Liver (tissue), 9 donors: ENCODE measurements around the gene PRRT1B. TPM values are rescaled to one million over a fixed set of nuclear protein-coding genes. Genes with fewer than 3 reads are reported as not detected.

Experiments
- DNase-seq: peaks from one replicate; pipeline ENCODE4 v3.0.0-alpha.2; 2017; ENCODE audit warnings: low spot score
- H3K27ac ChIP-seq, 2 donors: one replicate each; pipeline ENCODE4 v1.7.0; 2013; ENCODE audit warnings: inconsistent platforms in 2 of 2, low read length in 2 of 2, control low read depth in 1 of 2, low read depth in 1 of 2, mild to moderate bottlenecking in 1 of 2
- H3K27me3 ChIP-seq, 4 donors: one replicate each; pipeline versions ENCODE4 v1.6.1 to v1.7.0; 2013; ENCODE audit warnings: low read length in 3 of 4, inconsistent platforms in 1 of 4, mild to moderate bottlenecking in 1 of 4, moderate library complexity in 1 of 4; ENCODE audit not compliant: control insufficient read depth in 4 of 4, insufficient read depth in 4 of 4
- H3K36me3 ChIP-seq, 4 donors: one replicate each; pipeline versions ENCODE4 v1.6.1 to v1.7.0; 2013; ENCODE audit warnings: low read length in 3 of 4, mild to moderate bottlenecking in 3 of 4, low read depth in 1 of 4, moderate library complexity in 1 of 4; ENCODE audit not compliant: control insufficient read depth in 4 of 4, insufficient read depth in 3 of 4
- H3K4me1 ChIP-seq, 4 donors: one replicate each; pipeline versions ENCODE4 v1.6.1 to v1.7.0; 2013; ENCODE audit warnings: low read length in 3 of 4, mild to moderate bottlenecking in 3 of 4, moderate library complexity in 1 of 4; ENCODE audit not compliant: control insufficient read depth in 4 of 4, insufficient read depth in 4 of 4
- H3K4me3 ChIP-seq, 3 donors: one replicate each; pipeline versions ENCODE4 v1.6.1 to v1.7.0; 2013; ENCODE audit warnings: low read length in 3 of 3, control low read depth in 1 of 3, low read depth in 1 of 3, mild to moderate bottlenecking in 1 of 3
- H3K9ac ChIP-seq, 2 donors: one replicate each; pipeline ENCODE4 v1.7.0; 2013; ENCODE audit warnings: low read length in 2 of 2, mild to moderate bottlenecking in 2 of 2, moderate library complexity in 2 of 2, control low read depth in 1 of 2, low read depth in 1 of 2
- H3K9me3 ChIP-seq, 4 donors: one replicate each; pipeline versions ENCODE4 v1.6.1 to v1.7.0; 2013; ENCODE audit warnings: low read length in 3 of 4; ENCODE audit not compliant: control insufficient read depth in 4 of 4
- FOXA1 ChIP-seq: IDR thresholded peaks from 2 replicates; pipeline ENCODE4 v1.6.1; 2016; ENCODE audit warnings: antibody characterized with exemption
- FOXA2 ChIP-seq: IDR thresholded peaks from 2 replicates; pipeline ENCODE4 v1.6.1; 2016; ENCODE audit warnings: antibody characterized with exemption
- GABPA ChIP-seq, 2 donors: IDR thresholded peaks in 1 of 2; conservative IDR thresholded peaks in 1 of 2; 2 replicates each; pipeline ENCODE4 v1.6.1; 2016; ENCODE audit warnings: antibody characterized with exemption in 2 of 2, mild to moderate bottlenecking in 1 of 2, moderate library complexity in 1 of 2
- HNF4A ChIP-seq, 2 donors: conservative IDR thresholded peaks; 2 replicates each; pipeline ENCODE4 v1.6.1; 2016; ENCODE audit warnings: antibody characterized with exemption in 2 of 2, mild to moderate bottlenecking in 2 of 2
- HNF4G ChIP-seq: IDR thresholded peaks from 2 replicates; pipeline ENCODE4 v1.6.1; 2016; ENCODE audit warnings: antibody characterized with exemption
- JUND ChIP-seq, 2 donors: IDR thresholded peaks; 2 replicates each; pipeline ENCODE4 v1.6.1; 2016; ENCODE audit warnings: antibody characterized with exemption in 2 of 2
- NR2F2 ChIP-seq: IDR thresholded peaks from 2 replicates; pipeline ENCODE4 v1.6.1; 2016; ENCODE audit warnings: antibody characterized with exemption
- RAD21 ChIP-seq, 2 donors: IDR thresholded peaks; 2 replicates each; pipeline ENCODE4 v1.6.1; 2016; ENCODE audit warnings: antibody characterized with exemption in 2 of 2, mild to moderate bottlenecking in 2 of 2
- RXRA ChIP-seq, 2 donors: IDR thresholded peaks; 2 replicates each; pipeline ENCODE4 v1.6.1; 2017 to 2018; ENCODE audit warnings: antibody characterized with exemption in 2 of 2, mild to moderate bottlenecking in 1 of 2
- SP1 ChIP-seq: IDR thresholded peaks from 2 replicates; pipeline ENCODE4 v1.6.1; 2018; ENCODE audit warnings: antibody characterized with exemption, mild to moderate bottlenecking
- TAF1 ChIP-seq: conservative IDR thresholded peaks from 2 replicates; pipeline ENCODE4 v1.6.1; 2016; ENCODE audit warnings: antibody characterized with exemption, mild to moderate bottlenecking
- YY1 ChIP-seq: IDR thresholded peaks from 2 replicates; pipeline ENCODE4 v1.6.1; 2016; ENCODE audit warnings: antibody characterized with exemption, mild to moderate bottlenecking
- WGBS: extraction: QIAGEN DNeasy Blood & Tissue Kit; methylation state at CpG from one replicate; pipeline ENCODE4 v1.1.7; 2013; 5-methylcytosine and 5-hydroxymethylcytosine counted together
- polyA plus RNA-seq, 2 donors: library from polyadenylated mRNA; stranded (reverse) in 1 of 2; unstranded in 1 of 2; fragments of 200-250 nt in 1 of 2; fragments of >200 nt in 1 of 2; fragmentation: Nextera tagmentation in 1 of 2; extraction: Ambion mirVana in 1 of 2; gene quantifications; one replicate each; pipeline versions ENCODE4 v1.2.1 to v1.2.3, GENCODE V29; 2013 to 2015
- total RNA-seq, 2 donors: library from RNA; depleted of rRNA; stranded (reverse); fragments of >200 nt; gene quantifications; one replicate each; pipeline ENCODE4 v1.2.3, GENCODE V29; 2014
- TF ChIP-seq, protein P1 (sequence below): IDR thresholded peaks from 2 replicates; pipeline ENCODE4 v1.6.1; 2016; ENCODE audit warnings: antibody characterized with exemption
- TF ChIP-seq, protein P2 (sequence below): IDR thresholded peaks from 2 replicates; pipeline ENCODE4 v1.6.1; 2016; ENCODE audit warnings: antibody characterized with exemption
- TF ChIP-seq, protein P3 (sequence below): IDR thresholded peaks from 2 replicates; pipeline ENCODE4 v1.6.1; 2016; ENCODE audit warnings: antibody characterized with exemption, mild to moderate bottlenecking
- TF ChIP-seq, protein P4 (sequence below): fragments of 150-350 bp; IDR thresholded peaks from 2 replicates; pipeline ENCODE4 v1.5.1; 2017; ENCODE audit warnings: improper control_type of control experiment, low read depth, low read length; ENCODE audit not compliant: missing input control
- TF ChIP-seq, protein P5 (sequence below): IDR thresholded peaks from 2 replicates; pipeline ENCODE4 v1.6.1; 2016; ENCODE audit warnings: antibody characterized with exemption
- donor health status: healthy.
- donor health status: healthy.
- donor health status: healthy.
- donor health status: healthy.
- donor health status: healthy.

The PRRT1B gene
- total and polyA plus RNA-seq, 4 donors: 0.15 to 1.9 (median 1.4) TPM

DNA sequence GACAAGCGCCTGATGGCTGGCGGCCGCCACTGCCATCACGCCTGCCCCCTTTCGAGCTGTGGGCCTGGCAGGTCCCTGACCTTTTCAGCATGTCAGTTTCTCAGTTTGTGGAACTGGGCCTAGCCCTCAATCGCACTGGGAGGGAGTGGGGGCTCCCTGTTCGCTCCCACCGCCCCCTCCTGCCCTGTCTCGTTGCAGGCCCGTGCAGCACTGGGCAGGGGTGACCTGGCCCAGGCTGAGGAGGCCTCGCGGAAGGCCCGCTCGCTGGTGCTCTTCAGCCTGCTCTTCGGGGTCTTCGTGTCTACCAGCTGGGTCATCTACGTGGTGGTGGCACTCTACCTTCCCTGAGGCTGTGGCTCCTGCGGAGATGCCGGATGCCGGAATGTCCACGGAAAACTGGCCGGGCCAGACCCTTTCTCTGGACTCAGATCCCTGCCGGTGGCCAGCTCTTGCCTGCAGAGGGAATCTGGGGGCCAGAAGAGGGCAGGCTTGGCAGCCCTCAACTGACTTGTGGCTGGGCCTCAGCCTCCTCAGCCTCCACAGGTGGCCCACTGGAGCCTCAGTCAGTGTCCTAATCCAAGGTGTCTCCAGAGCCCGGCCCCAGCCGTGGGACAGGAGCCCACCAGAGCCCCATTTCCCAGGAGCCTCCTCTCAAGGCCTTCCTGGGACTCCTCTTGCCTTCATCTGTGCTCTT lies 12.7 kb downstream of the PRRT1B start:
- H3K27me3 ChIP-seq: no peaks in the 10 kb centered on the region
- no peak for DNase-seq
- no peak overlapping the region for H3K27ac ChIP-seq
- peaks cover 0 to 12% (median 0%) of the 10 kb centered on the region in 4 donors for H3K36me3 ChIP-seq
- H3K4me3 ChIP-seq: no peak overlapping the region
- H3K9me3 ChIP-seq: peaks cover 0 to 3% (median 0%) of the 10 kb centered on the region in 4 donors
- no peak overlapping the region for H3K9ac ChIP-seq
- no peaks in the 10 kb centered on the region for H3K4me1 ChIP-seq
- TF ChIP-seq RAD21 (IDR thresholded peaks at IDR 0.05) (no peak), FOXA1 (no peak), YY1 (no peak), RXRA (IDR thresholded peaks at IDR 0.05) (no peak), NR2F2 (no peak), FOXA2 (no peak), HNF4G (no peak), TAF1 (no peak), HNF4A (conservative IDR thresholded peaks at IDR 0.05) (no peak), JUND (IDR thresholded peaks at IDR 0.05) (no peak), SP1 (no peak), GABPA (IDR thresholded peaks at IDR 0.05 in 1 of 2, conservative IDR thresholded peaks at IDR 0.05 in 1 of 2) (no peak)
- TF ChIP-seq, protein P1, sequence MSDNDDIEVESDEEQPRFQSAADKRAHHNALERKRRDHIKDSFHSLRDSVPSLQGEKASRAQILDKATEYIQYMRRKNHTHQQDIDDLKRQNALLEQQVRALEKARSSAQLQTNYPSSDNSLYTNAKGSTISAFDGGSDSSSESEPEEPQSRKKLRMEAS: no peak
- TF ChIP-seq, protein P2, sequence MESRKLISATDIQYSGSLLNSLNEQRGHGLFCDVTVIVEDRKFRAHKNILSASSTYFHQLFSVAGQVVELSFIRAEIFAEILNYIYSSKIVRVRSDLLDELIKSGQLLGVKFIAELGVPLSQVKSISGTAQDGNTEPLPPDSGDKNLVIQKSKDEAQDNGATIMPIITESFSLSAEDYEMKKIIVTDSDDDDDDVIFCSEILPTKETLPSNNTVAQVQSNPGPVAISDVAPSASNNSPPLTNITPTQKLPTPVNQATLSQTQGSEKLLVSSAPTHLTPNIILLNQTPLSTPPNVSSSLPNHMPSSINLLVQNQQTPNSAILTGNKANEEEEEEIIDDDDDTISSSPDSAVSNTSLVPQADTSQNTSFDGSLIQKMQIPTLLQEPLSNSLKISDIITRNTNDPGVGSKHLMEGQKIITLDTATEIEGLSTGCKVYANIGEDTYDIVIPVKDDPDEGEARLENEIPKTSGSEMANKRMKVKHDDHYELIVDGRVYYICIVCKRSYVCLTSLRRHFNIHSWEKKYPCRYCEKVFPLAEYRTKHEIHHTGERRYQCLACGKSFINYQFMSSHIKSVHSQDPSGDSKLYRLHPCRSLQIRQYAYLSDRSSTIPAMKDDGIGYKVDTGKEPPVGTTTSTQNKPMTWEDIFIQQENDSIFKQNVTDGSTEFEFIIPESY: no peak
- TF ChIP-seq, protein P3, sequence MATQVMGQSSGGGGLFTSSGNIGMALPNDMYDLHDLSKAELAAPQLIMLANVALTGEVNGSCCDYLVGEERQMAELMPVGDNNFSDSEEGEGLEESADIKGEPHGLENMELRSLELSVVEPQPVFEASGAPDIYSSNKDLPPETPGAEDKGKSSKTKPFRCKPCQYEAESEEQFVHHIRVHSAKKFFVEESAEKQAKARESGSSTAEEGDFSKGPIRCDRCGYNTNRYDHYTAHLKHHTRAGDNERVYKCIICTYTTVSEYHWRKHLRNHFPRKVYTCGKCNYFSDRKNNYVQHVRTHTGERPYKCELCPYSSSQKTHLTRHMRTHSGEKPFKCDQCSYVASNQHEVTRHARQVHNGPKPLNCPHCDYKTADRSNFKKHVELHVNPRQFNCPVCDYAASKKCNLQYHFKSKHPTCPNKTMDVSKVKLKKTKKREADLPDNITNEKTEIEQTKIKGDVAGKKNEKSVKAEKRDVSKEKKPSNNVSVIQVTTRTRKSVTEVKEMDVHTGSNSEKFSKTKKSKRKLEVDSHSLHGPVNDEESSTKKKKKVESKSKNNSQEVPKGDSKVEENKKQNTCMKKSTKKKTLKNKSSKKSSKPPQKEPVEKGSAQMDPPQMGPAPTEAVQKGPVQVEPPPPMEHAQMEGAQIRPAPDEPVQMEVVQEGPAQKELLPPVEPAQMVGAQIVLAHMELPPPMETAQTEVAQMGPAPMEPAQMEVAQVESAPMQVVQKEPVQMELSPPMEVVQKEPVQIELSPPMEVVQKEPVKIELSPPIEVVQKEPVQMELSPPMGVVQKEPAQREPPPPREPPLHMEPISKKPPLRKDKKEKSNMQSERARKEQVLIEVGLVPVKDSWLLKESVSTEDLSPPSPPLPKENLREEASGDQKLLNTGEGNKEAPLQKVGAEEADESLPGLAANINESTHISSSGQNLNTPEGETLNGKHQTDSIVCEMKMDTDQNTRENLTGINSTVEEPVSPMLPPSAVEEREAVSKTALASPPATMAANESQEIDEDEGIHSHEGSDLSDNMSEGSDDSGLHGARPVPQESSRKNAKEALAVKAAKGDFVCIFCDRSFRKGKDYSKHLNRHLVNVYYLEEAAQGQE: no peak
- TF ChIP-seq, protein P4, sequence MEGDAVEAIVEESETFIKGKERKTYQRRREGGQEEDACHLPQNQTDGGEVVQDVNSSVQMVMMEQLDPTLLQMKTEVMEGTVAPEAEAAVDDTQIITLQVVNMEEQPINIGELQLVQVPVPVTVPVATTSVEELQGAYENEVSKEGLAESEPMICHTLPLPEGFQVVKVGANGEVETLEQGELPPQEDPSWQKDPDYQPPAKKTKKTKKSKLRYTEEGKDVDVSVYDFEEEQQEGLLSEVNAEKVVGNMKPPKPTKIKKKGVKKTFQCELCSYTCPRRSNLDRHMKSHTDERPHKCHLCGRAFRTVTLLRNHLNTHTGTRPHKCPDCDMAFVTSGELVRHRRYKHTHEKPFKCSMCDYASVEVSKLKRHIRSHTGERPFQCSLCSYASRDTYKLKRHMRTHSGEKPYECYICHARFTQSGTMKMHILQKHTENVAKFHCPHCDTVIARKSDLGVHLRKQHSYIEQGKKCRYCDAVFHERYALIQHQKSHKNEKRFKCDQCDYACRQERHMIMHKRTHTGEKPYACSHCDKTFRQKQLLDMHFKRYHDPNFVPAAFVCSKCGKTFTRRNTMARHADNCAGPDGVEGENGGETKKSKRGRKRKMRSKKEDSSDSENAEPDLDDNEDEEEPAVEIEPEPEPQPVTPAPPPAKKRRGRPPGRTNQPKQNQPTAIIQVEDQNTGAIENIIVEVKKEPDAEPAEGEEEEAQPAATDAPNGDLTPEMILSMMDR: no peak
- TF ChIP-seq, protein P5, sequence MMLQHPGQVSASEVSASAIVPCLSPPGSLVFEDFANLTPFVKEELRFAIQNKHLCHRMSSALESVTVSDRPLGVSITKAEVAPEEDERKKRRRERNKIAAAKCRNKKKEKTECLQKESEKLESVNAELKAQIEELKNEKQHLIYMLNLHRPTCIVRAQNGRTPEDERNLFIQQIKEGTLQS: no peak
- 95% methylated on average over 25 of the region's 25 CpGs for WGBS
